ENCODE results near the gene WASF3.

- TF ChIP-seq CTCF (IDR thresholded peaks at IDR 0.05; ENCODE audit: borderline replicate concordance, extremely low read depth, low read length, poor library complexity, severe bottlenecking), result no peak
- TF ChIP-seq EZH2 (IDR thresholded peaks at IDR 0.05; ENCODE audit: borderline replicate concordance, low read depth, low read length, severe bottlenecking), result no peak
Measured at GRCh38 chr13:26568132-26568815, 10.8 kb downstream of the WASF3 start.

Data from DND-41 (cell line).